MM.1S (cell line): Measurements from ENCODE around the gene PRKCH.

Experiments
- CTCF ChIP-seq: fragments of 300-600 bp; sonication (generic); IDR thresholded peaks from 2 replicates; pipeline ENCODE4 v1.5.1; 2016; ENCODE audit warnings: antibody characterized with exemption, low read length, mixed read lengths
- EZH2phosphoT487 ChIP-seq: fragments of 300-600 bp; sonication (generic); IDR thresholded peaks from 2 replicates; pipeline ENCODE4 v1.6.1; 2018; ENCODE audit warnings: antibody characterized with exemption, low read length

DNA sequence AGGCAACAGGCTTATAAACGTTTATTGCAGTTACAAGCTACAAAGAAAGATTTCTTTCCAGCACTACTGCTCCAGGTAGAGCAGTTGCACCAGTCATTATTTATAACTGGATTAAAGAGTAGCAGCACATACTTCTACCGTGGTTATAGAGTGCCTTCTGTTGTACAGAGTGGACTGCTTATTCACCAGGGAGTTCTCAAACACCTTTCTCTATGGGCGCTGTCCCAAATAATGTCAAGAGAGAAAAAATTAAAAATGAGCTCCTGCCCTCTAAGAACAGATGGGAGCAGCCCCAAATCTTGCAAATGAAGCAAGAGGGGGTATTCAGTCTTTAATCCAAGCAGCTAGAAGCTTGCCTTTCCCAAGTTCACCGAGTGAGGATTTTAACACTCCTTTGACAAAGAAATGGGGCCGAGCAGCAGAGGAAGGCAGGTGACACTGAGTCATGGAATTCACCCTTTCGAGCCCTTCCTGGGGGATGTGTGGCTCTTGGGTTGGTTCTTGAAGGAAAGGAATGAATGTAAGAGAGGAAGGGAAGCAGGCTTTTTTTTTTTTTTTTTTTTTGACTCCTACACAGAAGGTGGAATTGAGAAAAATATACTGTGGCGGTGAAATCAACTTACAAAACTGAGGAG, 181.2 kb downstream of the PRKCH start:
- no peak for TF ChIP-seq EZH2phosphoT487
- no peak for TF ChIP-seq CTCF
